ENCODE data around the gene KCNT1. TPM values are rescaled to one million over a fixed set of nuclear protein-coding genes. Genes with fewer than 3 reads are reported as not detected.

Gene KCNT1
- polyA plus RNA-seq, 1 donor: 0.25 TPM

DNA sequence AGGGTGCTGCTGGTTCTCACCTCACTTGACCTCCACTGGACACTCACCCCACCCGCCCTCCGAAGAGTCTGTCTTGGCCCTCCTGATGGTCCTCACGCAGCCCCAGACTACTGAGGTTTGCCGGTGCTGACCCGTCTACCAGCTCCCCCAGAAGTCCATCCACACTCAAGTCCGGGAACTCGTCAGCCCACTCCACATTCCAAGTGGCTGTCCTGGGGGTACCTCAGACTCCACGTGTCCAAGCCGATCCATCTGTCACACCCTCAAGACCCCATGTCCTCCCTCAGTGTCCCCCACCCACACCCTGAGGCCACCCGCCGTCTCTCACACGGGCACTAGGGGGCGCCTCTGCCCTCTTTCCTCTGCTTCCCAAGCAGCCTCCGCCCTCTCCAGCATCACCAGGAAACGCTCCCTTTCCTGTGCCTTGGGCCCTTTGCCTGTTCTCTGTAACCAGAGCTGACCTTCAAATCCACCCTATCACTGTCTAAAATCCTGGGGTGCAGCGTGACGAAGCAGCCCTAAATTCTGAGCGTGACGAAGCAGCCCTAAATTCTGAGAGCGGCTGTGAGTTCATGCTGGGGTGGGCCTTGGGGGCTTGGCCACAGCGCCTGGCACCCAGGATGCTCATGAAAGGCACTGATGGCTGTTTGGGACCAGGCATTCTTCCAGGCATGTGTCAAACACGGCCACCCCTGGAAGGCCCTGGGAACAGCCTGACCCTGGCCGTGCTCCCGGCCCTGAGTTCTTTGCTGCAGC, 95.7 kb downstream of the KCNT1 start:
- H3K36me3 ChIP-seq (ENCODE audit: control insufficient read depth, insufficient read depth, low read length): no peaks in the 10 kb centered on the region
- peak in 1 of 2 donors; percentile 32 for DNase-seq
- H3K4me3 ChIP-seq (ENCODE audit: low read length): no peak overlapping the region
- H3K9me3 ChIP-seq (ENCODE audit: control insufficient read depth, low read depth, low read length): no peaks in the 10 kb centered on the region
- 80% methylated on average over 1 of the region's 24 CpGs for WGBS (ENCODE audit: insufficient coverage, low lambda C conversion rate)
- no peaks in the 10 kb centered on the region for H3K27me3 ChIP-seq (ENCODE audit: control insufficient read depth, insufficient read depth, low read length)
- H3K4me1 ChIP-seq (ENCODE audit: control insufficient read depth, insufficient read depth, low read length): no peaks in the 10 kb centered on the region
- H3K27ac ChIP-seq (ENCODE audit: low read length): no peak overlapping the region

DNA sequence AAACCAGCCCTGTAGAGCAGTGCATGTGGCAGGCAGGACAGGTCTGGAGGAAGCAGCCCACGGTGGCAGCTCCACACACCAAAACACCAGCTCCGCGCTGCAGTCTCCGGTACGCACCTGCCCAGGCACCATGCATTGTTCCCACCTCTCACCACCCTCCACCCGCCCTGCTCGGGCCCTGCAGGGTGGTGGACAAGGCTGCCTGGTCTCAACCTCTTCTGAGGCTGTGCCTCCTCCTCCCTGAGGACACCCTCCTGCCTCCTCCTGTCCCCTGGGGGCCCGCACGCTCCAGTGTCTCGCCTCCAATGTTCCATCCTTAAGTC, 96.2 kb downstream of the KCNT1 start:
- no peak overlapping the region for H3K27ac ChIP-seq (ENCODE audit: low read length)
- no CpG with 5 or more reads among the region's 10 CpGs for WGBS (ENCODE audit: insufficient coverage, low lambda C conversion rate)

DNA sequence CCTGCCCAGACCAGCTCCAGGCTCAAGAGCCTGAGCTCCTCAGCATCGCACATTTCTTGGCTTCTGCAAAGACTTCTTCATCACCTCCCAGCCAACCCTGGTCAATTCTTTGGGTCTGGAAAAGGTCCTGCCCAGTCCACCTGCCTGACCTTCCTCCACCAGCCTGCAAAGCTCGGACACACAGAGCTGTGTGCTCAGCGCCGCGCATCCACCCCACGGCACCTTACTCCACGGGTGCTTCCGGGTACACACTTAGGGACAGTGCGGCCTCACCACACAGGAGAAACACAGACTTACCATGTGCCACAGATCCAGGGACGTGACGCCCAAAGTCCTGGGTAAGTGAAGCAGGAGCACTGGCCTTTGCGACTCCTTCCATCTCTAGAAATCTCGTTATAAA, 97.3 kb downstream of the KCNT1 start:
- no peaks in the 10 kb centered on the region for H3K4me1 ChIP-seq (ENCODE audit: control insufficient read depth, insufficient read depth, low read length)
- no peaks in the 10 kb centered on the region for H3K27me3 ChIP-seq (ENCODE audit: control insufficient read depth, insufficient read depth, low read length)
- no peaks in the 10 kb centered on the region for H3K36me3 ChIP-seq (ENCODE audit: control insufficient read depth, insufficient read depth, low read length)
- no peak overlapping the region for H3K27ac ChIP-seq (ENCODE audit: low read length)
- no peaks in the 10 kb centered on the region for H3K9me3 ChIP-seq (ENCODE audit: control insufficient read depth, low read depth, low read length)
- DNase-seq: no peak
- 88% methylated on average over 2 of the region's 13 CpGs for WGBS (ENCODE audit: insufficient coverage, low lambda C conversion rate)
- H3K4me3 ChIP-seq (ENCODE audit: low read length): no peak overlapping the region

More for the DNA sequence above, 96.2 kb downstream of the KCNT1 start:
- H3K36me3 ChIP-seq (ENCODE audit: control insufficient read depth, insufficient read depth, low read length): no peaks in the 10 kb centered on the region
- no peaks in the 10 kb centered on the region for H3K4me1 ChIP-seq (ENCODE audit: control insufficient read depth, insufficient read depth, low read length)
- DNase-seq: no peak
- no peaks in the 10 kb centered on the region for H3K27me3 ChIP-seq (ENCODE audit: control insufficient read depth, insufficient read depth, low read length)
- no peak overlapping the region for H3K4me3 ChIP-seq (ENCODE audit: low read length)
- H3K9me3 ChIP-seq (ENCODE audit: control insufficient read depth, low read depth, low read length): no peaks in the 10 kb centered on the region

DNA sequence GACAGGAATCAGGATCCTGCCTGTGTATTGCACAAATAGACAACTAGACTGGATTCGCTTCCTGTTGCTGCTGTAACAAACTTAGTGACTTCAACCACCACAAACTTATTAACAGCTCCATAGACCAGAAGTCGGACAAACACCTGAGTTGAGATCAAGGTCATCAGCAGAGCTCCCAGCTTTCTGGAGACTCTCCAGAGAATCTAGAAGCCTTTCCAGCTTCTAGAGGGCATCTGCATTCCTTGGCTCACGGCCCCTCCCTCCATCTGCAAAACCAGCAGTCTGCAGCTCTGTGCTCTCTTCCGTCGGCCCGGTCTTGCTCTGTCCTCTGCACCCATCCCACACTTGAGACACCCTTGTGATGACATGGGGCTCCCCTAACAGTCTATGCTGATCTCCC, 99.1 kb downstream of the KCNT1 start:
- H3K27ac ChIP-seq (ENCODE audit: low read length): no peak overlapping the region
- no peak for DNase-seq
- peaks cover 6% of the 10 kb centered on the region for H3K9me3 ChIP-seq (ENCODE audit: control insufficient read depth, low read depth, low read length)
- no peak overlapping the region for H3K4me3 ChIP-seq (ENCODE audit: low read length)
- H3K27me3 ChIP-seq (ENCODE audit: control insufficient read depth, insufficient read depth, low read length): no peaks in the 10 kb centered on the region
- WGBS (ENCODE audit: insufficient coverage, low lambda C conversion rate): no CpG with 5 or more reads among the region's 6 CpGs
- H3K36me3 ChIP-seq (ENCODE audit: control insufficient read depth, insufficient read depth, low read length): no peaks in the 10 kb centered on the region
- no peaks in the 10 kb centered on the region for H3K4me1 ChIP-seq (ENCODE audit: control insufficient read depth, insufficient read depth, low read length)

DNA sequence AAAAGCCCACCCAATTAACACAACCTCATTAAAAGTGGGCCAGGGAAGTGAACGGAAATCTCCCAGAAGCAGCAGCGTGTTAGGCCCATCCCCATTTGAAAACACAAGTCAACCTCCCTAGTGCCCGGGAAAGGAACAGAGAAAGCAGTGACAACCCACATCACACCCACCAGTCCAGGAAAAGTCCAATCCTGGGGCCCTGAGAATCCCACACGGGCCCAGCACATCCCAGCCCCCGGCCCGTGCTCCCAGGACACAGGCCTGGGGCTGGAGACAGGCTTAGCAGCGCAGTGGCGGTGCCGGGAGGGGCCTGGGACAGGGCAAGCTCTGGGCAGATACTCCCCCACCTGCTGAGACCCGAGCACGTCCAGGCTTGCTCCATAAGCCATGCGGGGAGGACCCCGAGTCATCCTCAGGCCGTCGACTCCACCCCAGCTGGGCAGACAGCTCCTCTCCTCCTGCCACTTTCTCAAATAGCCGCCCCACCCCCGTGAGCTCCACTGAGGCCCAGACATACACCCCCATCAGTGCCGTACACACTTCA, 101.0 kb downstream of the KCNT1 start:
- peaks cover 6% of the 10 kb centered on the region for H3K9me3 ChIP-seq (ENCODE audit: control insufficient read depth, low read depth, low read length)
- no peak overlapping the region for H3K27ac ChIP-seq (ENCODE audit: low read length)
- H3K4me1 ChIP-seq (ENCODE audit: control insufficient read depth, insufficient read depth, low read length): no peaks in the 10 kb centered on the region
- no peaks in the 10 kb centered on the region for H3K36me3 ChIP-seq (ENCODE audit: control insufficient read depth, insufficient read depth, low read length)
- WGBS (ENCODE audit: insufficient coverage, low lambda C conversion rate): no CpG with 5 or more reads among the region's 18 CpGs
- no peak for DNase-seq
- no peak overlapping the region for H3K4me3 ChIP-seq (ENCODE audit: low read length)
- no peaks in the 10 kb centered on the region for H3K27me3 ChIP-seq (ENCODE audit: control insufficient read depth, insufficient read depth, low read length)

DNA sequence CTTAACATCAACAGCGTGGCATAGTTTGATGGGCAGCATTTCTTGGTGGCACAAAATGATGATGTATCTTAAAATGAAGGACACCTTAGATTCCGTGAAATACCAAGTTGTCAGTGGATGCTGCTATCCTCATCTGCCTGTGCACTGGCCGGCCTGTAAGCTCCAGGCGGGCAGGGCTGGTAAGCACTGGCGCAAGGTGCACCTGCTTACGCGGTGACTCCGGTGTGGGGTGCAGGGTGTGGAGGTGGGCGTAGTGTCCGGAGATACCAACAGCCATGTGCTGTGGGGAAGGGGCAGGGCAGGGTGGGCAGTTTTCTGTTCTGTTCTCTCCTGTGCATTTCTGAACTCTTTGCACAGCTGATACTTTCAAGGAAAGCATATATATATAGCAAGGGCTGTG, 101.5 kb downstream of the KCNT1 start:
- WGBS (ENCODE audit: insufficient coverage, low lambda C conversion rate): no CpG with 5 or more reads among the region's 10 CpGs
- no peaks in the 10 kb centered on the region for H3K27me3 ChIP-seq (ENCODE audit: control insufficient read depth, insufficient read depth, low read length)
- H3K4me3 ChIP-seq (ENCODE audit: low read length): no peak overlapping the region
- no peak for DNase-seq
- H3K4me1 ChIP-seq (ENCODE audit: control insufficient read depth, insufficient read depth, low read length): no peaks in the 10 kb centered on the region
- no peak overlapping the region for H3K27ac ChIP-seq (ENCODE audit: low read length)
- peaks cover 6% of the 10 kb centered on the region for H3K9me3 ChIP-seq (ENCODE audit: control insufficient read depth, low read depth, low read length)
- H3K36me3 ChIP-seq (ENCODE audit: control insufficient read depth, insufficient read depth, low read length): no peaks in the 10 kb centered on the region

DNA sequence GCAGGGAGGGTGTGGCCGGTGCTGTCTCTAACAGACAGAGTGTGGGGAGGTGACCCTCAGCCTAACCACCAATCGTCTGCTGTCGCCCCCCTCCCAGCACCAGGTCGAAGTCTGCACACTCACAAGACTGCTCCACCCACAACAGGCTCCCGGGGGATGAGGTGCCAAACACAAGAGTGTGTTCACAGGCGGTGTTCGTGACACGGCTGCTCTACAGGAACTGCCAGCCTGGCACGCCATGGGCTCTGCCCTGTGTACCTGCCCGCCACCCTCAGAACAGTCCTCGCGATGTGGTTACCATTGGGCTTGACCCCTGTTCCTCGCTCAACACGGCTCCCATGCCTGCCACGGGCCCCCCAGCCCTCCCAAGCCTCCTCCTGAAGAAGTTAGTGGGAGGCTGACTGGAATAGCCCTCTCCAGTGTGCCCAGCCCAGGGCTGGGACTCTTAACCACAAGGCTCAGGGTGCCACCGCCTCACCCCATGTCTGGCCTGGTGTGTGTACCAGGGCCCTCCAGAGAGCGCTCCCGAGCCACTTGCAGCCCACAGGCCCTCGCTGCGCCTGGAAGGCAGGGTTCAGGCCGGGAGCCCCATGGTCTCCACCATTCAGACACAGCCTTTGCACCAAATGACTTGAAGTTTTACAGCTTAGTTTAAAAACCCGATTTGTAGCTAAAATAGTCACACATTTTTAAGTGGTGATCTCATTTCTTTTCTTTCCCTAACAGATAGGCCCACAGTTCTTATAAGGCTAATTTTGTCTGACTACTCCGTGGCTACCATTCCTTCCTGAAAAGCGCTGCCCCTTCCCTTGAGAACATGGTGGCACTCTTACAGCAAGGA, 102.8 kb downstream of the KCNT1 start:
- peaks cover 6% of the 10 kb centered on the region for H3K9me3 ChIP-seq (ENCODE audit: control insufficient read depth, low read depth, low read length)
- peaks cover under 1% of the 10 kb centered on the region for H3K36me3 ChIP-seq (ENCODE audit: control insufficient read depth, insufficient read depth, low read length)
- no peaks in the 10 kb centered on the region for H3K27me3 ChIP-seq (ENCODE audit: control insufficient read depth, insufficient read depth, low read length)
- H3K27ac ChIP-seq (ENCODE audit: low read length): no peak overlapping the region
- peak in 1 of 2 donors; percentile 31 for DNase-seq
- H3K4me3 ChIP-seq (ENCODE audit: low read length): no peak overlapping the region
- WGBS (ENCODE audit: insufficient coverage, low lambda C conversion rate): no CpG with 5 or more reads among the region's 24 CpGs
- no peaks in the 10 kb centered on the region for H3K4me1 ChIP-seq (ENCODE audit: control insufficient read depth, insufficient read depth, low read length)

DNA sequence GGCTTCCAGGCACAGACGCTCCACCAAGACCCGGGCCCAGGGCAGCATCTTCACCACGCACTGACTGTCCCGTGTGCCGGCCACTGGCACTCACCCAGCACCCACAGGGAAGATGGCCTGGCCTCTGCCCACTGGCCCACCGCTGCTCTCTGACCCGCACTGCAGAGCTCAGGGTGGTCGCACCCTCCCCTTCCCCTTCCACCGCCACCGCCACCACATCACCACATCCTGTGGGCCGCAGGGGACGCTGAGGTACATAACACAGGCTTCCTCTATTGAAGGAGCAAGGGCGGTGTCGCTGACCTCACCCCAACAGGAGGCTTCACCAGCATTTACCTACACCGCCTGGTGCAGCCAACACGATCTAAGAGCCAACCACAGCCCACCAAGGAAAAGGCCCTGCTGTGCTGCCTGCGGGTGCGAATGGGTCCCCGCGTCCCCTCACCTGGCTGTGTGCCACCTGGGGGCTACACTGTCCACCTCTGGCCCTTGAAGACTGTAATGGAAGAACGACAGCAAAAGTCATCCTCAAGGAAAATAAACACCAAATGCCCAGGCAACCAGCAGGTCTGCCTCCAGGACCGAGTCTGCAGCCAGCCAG, 103.5 kb downstream of the KCNT1 start:
- Histone ChIP-seq H3K27me3 (ENCODE audit: control insufficient read depth, insufficient read depth, low read length) (no peaks in the 10 kb centered on the region), H3K36me3 (ENCODE audit: control insufficient read depth, insufficient read depth, low read length) (peaks cover 8% of the 10 kb centered on the region), H3K4me3 (ENCODE audit: low read length) (no peak overlapping the region), H3K27ac (ENCODE audit: low read length) (no peak overlapping the region), H3K4me1 (ENCODE audit: control insufficient read depth, insufficient read depth, low read length) (no peaks in the 10 kb centered on the region), H3K9me3 (ENCODE audit: control insufficient read depth, low read depth, low read length) (peaks cover 6% of the 10 kb centered on the region)
- DNase-seq: no peak
- WGBS (ENCODE audit: insufficient coverage, low lambda C conversion rate): no CpG with 5 or more reads among the region's 22 CpGs

DNA sequence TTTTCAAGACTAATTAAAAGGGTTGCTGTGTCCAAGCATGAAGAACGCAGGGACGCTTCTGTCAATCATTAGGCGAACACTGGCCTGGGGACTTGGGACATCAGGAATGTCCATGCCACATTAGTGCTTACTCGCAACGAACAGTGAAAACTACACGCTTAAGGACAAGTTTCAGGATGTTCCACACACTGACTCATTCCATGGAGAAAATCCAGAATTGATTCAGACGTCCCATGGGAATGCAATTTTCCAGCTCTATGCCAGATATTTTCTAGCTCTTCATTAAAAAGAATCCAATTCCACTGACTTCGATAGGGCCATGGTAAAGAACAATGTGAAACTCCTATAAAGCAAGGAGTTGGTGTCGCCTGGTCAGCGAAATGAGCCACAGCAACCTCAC, 107.2 kb downstream of the KCNT1 start:
- no peak for DNase-seq
- Histone ChIP-seq H3K9me3 (ENCODE audit: control insufficient read depth, low read depth, low read length) (peaks cover 6% of the 10 kb centered on the region), H3K27ac (ENCODE audit: low read length) (no peak overlapping the region), H3K27me3 (ENCODE audit: control insufficient read depth, insufficient read depth, low read length) (no peaks in the 10 kb centered on the region), H3K4me3 (ENCODE audit: low read length) (no peak overlapping the region), H3K36me3 (ENCODE audit: control insufficient read depth, insufficient read depth, low read length) (peaks cover 36% of the 10 kb centered on the region), H3K4me1 (ENCODE audit: control insufficient read depth, insufficient read depth, low read length) (peaks cover 3% of the 10 kb centered on the region)
- WGBS (ENCODE audit: insufficient coverage, low lambda C conversion rate): no CpG with 5 or more reads among the region's 10 CpGs

DNA sequence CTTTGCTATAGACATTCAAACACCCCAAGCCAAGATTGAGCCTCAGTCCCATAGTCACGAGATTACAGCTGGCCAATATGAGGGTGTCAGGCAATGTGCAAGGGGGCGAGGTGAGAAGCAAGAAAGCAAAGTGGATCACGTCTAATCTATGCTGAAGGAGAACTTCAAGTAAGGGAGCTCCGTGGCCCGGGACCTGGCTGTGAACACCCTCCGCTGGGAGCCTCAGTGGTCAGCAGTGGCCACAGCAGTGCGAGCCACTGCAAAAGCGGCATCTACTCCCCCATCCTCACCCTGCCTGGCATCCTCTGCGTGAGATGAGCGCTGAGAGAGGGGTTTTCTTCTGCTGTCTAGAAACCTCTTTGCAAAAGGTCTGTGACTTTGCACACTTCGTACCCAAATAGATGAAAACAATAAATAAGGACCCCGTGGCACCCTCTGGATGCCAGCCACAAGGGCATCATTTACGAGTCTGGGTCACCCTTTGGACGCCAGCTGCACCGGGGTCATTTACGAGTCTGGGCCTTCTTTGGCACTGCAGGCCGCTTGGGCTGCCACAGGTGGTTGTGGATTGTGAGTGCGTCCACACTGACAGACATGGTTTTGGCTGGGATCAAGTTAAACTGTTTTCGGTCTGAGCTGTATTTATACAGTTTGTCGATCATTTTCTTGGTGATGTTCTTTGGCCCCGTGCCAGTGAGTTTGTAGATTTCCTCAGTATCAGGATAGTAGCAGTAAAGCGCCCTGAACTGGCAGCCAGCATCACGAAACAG, 109.0 kb downstream of the KCNT1 start:
- 80% methylated on average over 1 of the region's 23 CpGs for WGBS (ENCODE audit: insufficient coverage, low lambda C conversion rate)
- H3K36me3 ChIP-seq (ENCODE audit: control insufficient read depth, insufficient read depth, low read length): peaks cover 44% of the 10 kb centered on the region

More for the DNA sequence above, 109.0 kb downstream of the KCNT1 start:
- Histone ChIP-seq H3K4me1 (ENCODE audit: control insufficient read depth, insufficient read depth, low read length) (peaks cover 12% of the 10 kb centered on the region), H3K27me3 (ENCODE audit: control insufficient read depth, insufficient read depth, low read length) (no peaks in the 10 kb centered on the region), H3K9me3 (ENCODE audit: control insufficient read depth, low read depth, low read length) (no peaks in the 10 kb centered on the region), H3K27ac (ENCODE audit: low read length) (no peak overlapping the region), H3K4me3 (ENCODE audit: low read length) (no peak overlapping the region)
- no peak for DNase-seq
